Measurements from ENCODE around the gene MAPK7.

The MAPK7 gene

DNA sequence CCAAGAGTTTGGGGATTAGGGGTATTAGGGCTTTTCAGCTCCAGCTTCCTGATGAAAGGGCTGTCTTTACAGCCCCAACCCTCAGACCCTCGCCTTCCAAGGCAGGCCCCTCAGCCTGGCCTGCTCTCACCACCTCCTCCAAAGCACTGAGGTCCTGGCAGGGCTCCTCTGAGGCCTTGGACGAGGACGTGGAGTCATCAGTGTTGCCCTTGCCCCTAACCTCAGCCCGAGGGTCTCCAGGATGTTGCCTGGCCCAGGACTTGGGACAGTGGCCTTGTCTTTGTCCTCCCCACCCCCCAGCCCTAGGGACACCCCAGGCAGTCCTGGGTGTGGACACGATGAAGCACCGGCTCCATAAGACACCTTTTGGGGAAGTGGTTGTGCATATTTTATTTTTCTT lies 44.0 kb upstream of the MAPK7 start:
- no peak for TF ChIP-seq TAF1 (IDR thresholded peaks at IDR 0.05; ENCODE audit: low read depth, low read length)
- TF ChIP-seq POU2F2 (IDR thresholded peaks at IDR 0.05; ENCODE audit: low read depth, low read length) = no peak
- no peak for TF ChIP-seq PAX5 (IDR thresholded peaks at IDR 0.05; ENCODE audit: insufficient read depth, low read length, severe bottlenecking)
- no peak for TF ChIP-seq POLR2AphosphoS5 (IDR thresholded peaks at IDR 0.05; ENCODE audit: low read depth, low read length)
- no peak for TF ChIP-seq SPI1 (IDR thresholded peaks at IDR 0.05; ENCODE audit: low read depth, low read length)
- TF ChIP-seq POLR2A (IDR thresholded peaks at IDR 0.05; ENCODE audit: low read depth, low read length) = no peak
- FAIRE-seq (no peak), DNase-seq (ENCODE audit: insufficient read length, low spot score) (no peak)

DNA sequence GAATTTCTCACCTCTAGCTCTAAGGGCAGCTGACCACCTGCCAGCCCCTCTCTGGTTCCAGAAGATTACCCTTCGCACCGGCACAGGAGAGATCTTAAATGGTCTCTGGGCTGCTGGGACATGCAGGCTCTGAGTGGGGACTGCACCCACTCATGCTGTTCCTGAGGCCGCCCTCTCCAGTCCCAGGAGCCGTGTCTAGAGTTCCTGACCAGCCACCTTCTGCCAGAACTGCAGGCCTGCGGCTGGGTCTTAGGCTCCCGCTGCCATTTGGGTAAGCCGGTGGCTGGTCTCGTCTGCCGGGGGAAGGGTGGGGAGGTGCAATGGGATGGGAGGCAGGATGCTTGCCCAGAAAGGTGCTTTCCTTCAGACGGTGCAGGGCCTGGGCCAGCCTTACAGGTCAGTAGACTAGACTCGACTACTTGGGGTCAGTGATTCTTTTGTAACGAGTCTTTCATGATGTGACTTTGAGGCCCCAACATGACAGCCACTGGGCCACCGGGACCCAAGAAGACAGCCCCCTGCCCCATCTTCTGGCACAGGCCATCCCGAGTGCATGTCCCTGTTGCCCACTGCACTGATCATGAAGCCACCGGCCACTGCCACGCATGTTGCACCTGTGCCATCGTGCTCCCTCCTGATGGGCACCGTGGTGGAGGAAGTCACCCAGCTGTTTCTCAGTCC lies 42.2 kb upstream of the MAPK7 start:
- FAIRE-seq = no peak
- TF ChIP-seq POLR2AphosphoS5 (IDR thresholded peaks at IDR 0.05; ENCODE audit: low read depth, low read length) (no peak), POU2F2 (IDR thresholded peaks at IDR 0.05; ENCODE audit: low read depth, low read length) (no peak), TAF1 (IDR thresholded peaks at IDR 0.05; ENCODE audit: low read depth, low read length) (no peak), PAX5 (IDR thresholded peaks at IDR 0.05; ENCODE audit: insufficient read depth, low read length, severe bottlenecking) (no peak), SPI1 (IDR thresholded peaks at IDR 0.05; ENCODE audit: low read depth, low read length) (no peak), POLR2A (IDR thresholded peaks at IDR 0.05; ENCODE audit: low read depth, low read length) (no peak)
- no peak for DNase-seq (ENCODE audit: insufficient read length, low spot score)

DNA sequence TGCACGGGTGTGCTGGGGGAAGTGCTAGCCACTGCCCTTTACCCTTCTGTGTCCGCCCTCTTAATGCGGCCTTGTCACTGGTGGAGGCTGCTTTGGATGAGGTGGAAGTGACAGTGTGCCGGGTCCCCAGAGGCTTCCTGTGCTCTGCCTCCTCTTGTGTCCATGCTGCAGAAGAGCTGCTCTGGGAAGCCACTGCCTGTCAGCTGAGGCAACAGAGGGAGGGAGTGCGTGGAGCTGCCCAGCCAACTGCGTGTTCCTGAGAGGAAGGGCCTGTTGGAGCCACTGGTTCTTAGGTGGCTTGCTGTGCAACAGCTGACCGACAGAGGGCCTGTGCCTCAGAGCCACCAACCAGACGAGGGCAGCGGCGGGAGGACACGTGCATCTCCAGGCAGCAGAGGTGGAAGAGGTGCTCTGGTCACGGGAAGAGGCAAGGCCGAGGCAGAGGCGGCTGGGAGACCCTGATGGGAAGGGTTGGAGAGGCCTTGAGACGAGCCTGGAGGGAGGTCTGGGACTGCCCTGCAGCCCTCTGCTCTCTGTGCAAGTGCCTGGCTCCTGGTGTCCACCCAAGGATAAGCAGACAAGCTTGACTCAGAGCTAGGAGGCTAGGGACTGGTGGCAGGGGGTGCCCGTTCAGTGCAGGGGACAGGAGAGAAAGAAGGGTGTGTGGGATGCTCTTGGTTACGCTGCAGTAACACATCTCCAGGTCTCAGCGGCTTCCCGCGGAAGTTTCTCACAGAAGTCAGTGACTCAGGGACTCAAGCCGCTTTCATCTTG lies 41.2 kb upstream of the MAPK7 start:
- TF ChIP-seq POLR2A (IDR thresholded peaks at IDR 0.05; ENCODE audit: low read depth, low read length) = no peak
- TF ChIP-seq SPI1 (IDR thresholded peaks at IDR 0.05; ENCODE audit: low read depth, low read length) = no peak
- TF ChIP-seq TAF1 (IDR thresholded peaks at IDR 0.05; ENCODE audit: low read depth, low read length) = no peak
- no peak for TF ChIP-seq PAX5 (IDR thresholded peaks at IDR 0.05; ENCODE audit: insufficient read depth, low read length, severe bottlenecking)
- TF ChIP-seq POU2F2 (IDR thresholded peaks at IDR 0.05; ENCODE audit: low read depth, low read length) = no peak
- TF ChIP-seq POLR2AphosphoS5 (IDR thresholded peaks at IDR 0.05; ENCODE audit: low read depth, low read length) = no peak
- no peak for FAIRE-seq

DNA sequence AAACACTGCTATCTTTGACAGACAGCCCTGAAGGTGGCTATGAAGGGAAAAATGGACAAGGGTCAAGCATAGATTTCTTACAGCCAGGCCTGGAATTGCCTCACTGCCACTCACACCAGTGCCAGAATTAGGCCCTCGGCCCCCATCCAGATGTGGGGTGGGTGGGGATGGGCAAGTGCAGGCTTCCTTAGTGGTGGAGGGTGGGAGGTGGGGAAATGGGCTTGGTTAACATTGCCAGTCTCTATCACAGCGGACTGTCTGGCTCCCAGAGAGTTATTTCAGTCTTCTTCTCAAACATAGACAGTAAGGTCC lies 40.6 kb upstream of the MAPK7 start:
- TF ChIP-seq SPI1 (IDR thresholded peaks at IDR 0.05; ENCODE audit: low read depth, low read length) = no peak
- no peak for TF ChIP-seq POLR2AphosphoS5 (IDR thresholded peaks at IDR 0.05; ENCODE audit: low read depth, low read length)
- TF ChIP-seq POU2F2 (IDR thresholded peaks at IDR 0.05; ENCODE audit: low read depth, low read length) = no peak
- TF ChIP-seq TAF1 (IDR thresholded peaks at IDR 0.05; ENCODE audit: low read depth, low read length) = no peak
- TF ChIP-seq POLR2A (IDR thresholded peaks at IDR 0.05; ENCODE audit: low read depth, low read length) = no peak
- no peak for TF ChIP-seq PAX5 (IDR thresholded peaks at IDR 0.05; ENCODE audit: insufficient read depth, low read length, severe bottlenecking)
- no peak for FAIRE-seq
- no peak for DNase-seq (ENCODE audit: insufficient read length, low spot score)

More for the DNA sequence above, 41.2 kb upstream of the MAPK7 start:
- DNase-seq (ENCODE audit: insufficient read length, low spot score) = no peak

DNA sequence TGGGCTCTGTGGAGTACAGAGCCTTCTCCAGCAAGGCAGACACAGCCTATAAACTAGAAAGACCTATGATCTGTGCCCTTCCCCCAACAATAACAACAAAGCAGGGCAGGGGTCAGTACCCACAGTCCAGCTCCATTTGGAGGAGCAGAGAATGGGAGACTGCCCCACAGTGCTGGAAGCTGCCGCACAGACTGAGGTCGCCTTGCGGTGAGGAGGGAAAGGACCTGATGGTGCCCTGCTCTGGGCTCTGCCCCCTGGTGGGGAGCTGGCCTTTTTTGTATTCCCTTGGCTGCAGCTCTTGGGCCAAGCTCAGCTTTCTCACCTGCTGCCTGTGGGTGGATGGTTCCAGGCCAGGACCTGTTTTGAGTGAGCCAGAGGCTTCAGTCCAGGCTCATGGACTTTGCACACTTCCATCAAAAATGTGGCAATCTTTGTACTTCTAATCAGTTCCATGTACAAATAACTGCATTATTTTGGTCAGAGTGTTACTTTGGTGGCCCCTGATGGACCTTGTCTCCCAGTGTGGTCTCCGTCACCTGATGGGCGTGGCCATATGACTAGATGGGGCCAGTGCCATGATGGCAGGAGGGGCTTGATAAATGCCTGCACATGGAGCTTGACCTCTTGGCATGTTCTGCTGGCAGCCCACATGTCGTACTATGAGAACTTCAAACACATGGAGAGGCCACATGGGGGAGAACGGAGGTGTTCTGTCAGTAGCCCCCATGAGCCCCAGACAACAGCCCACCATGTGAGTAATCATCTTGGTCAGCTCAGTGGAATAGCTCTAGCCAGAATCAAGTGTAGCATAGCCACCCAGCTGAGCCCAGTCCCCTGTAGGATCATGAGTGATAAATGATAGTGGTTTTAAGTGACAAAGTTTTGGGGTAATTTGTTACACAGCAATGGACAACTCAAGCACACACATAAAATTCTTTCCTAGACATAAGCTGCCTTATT lies 40.0 kb upstream of the MAPK7 start:
- DNase-seq (ENCODE audit: insufficient read length, low spot score) = peak; percentile 86

DNA sequence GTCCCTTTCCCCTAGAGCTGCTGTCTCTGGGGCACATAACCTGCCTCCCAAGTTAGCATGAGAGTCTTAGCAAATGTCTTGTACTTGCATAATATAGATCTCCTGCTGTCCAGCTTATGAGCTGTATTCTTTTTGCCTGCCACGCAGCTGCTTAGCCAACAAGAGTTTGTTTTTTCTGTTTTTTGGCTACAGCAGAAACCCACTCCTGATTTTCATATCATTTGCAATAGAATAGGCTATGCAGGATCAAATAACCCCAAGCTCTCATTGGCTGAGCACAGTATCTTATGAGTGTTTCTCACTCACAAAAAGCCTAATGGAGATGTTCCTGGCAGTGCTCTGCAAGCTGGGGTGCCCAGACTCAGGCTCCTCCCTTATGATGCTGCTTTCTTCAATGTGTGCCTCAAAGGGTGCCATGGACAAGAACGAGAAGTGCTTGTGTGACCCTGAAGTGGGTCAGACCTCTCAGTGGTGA lies 38.9 kb upstream of the MAPK7 start:
- no peak for DNase-seq (ENCODE audit: insufficient read length, low spot score)
- FAIRE-seq = no peak
- no peak for TF ChIP-seq SPI1 (IDR thresholded peaks at IDR 0.05; ENCODE audit: low read depth, low read length)

More for the DNA sequence above, 40.0 kb upstream of the MAPK7 start:
- peak; percentile 92 for FAIRE-seq
- TF ChIP-seq POU2F2 (IDR thresholded peaks at IDR 0.05; ENCODE audit: low read depth, low read length) (peak; percentile 23; the same call in 1 of the 2 replicates), POLR2A (IDR thresholded peaks at IDR 0.05; ENCODE audit: low read depth, low read length) (no peak)

DNA sequence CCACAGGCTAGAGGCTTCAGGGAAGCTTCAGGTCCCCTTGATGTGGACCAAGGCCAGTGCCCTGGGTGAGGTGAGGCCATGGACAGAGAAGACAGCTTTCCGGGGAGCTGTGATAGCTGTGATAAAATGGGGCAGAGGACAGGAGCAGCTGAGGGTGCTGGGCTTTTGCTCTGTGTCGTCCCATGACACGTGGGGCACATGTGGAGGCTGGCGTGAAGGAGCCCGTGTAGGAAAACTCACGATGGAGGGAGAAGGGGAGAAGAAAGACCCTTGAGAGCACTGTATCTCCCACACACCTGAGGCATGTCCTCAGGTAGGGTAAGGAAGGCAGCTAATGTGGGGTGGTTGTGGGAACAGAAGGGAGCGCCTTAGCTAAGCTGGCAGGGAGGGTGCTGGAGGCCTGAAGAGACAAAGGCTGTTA lies 37.1 kb upstream of the MAPK7 start:
- FAIRE-seq (no peak), DNase-seq (ENCODE audit: insufficient read length, low spot score) (no peak)
- TF ChIP-seq TAF1 (IDR thresholded peaks at IDR 0.05; ENCODE audit: low read depth, low read length) = no peak
- TF ChIP-seq POLR2A (IDR thresholded peaks at IDR 0.05; ENCODE audit: low read depth, low read length) = no peak
- no peak for TF ChIP-seq SPI1 (IDR thresholded peaks at IDR 0.05; ENCODE audit: low read depth, low read length)
- TF ChIP-seq PAX5 (IDR thresholded peaks at IDR 0.05; ENCODE audit: insufficient read depth, low read length, severe bottlenecking) = no peak
- no peak for TF ChIP-seq POLR2AphosphoS5 (IDR thresholded peaks at IDR 0.05; ENCODE audit: low read depth, low read length)
- TF ChIP-seq POU2F2 (IDR thresholded peaks at IDR 0.05; ENCODE audit: low read depth, low read length) = no peak

DNA sequence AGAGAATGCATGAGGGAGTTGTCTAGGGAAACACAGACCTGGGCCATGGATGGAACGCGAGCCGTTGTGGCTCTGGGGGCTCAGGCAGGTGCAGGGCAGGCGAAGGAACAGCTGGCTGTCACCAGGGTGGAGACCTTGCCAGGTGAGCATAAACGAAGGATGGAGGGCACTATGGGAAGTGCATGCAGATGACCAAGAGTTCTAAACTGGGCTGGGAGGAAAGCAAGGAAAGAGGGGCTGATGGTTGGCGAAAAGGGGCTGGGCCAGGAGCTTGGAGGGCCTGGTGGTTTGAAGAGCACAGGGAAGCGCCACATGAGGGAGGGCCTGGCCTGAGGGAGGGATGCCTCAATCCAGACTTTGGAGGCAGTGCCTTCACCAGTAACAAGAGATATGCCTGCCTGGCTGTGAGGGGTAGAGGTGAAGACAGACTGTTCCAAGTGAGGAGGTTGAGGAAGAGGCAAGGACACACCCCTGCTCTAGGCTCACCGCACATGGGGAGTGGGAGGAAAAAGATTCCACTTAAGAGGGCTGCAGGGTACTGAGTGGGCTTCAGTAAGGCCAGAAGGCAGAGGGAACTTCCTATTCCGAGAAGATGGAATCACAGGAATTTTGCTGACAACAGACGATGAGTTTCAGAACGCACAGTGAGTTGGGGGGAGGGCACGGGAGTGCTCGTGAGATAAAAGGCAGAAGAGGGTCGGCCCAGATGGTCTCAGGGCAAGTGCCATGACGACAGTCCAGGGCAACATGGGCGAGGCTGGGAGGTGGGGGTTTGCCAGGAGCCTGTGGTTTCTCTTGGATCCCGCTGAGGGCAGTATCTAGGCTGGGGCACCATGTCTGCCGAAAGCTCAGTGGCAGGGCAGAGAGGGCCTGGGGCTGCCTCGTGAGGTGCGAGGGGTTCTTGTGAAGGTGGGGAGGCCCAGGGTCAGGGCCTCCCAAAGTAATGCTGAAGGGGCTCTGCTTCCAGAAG lies 36.4 kb upstream of the MAPK7 start:
- no peak for FAIRE-seq

More for the DNA sequence above, 36.4 kb upstream of the MAPK7 start:
- no peak for DNase-seq (ENCODE audit: insufficient read length, low spot score)
- TF ChIP-seq POU2F2 (IDR thresholded peaks at IDR 0.05; ENCODE audit: low read depth, low read length) (no peak), SPI1 (IDR thresholded peaks at IDR 0.05; ENCODE audit: low read depth, low read length) (no peak), POLR2A (IDR thresholded peaks at IDR 0.05; ENCODE audit: low read depth, low read length) (no peak), PAX5 (IDR thresholded peaks at IDR 0.05; ENCODE audit: insufficient read depth, low read length, severe bottlenecking) (no peak), POLR2AphosphoS5 (IDR thresholded peaks at IDR 0.05; ENCODE audit: low read depth, low read length) (no peak), TAF1 (IDR thresholded peaks at IDR 0.05; ENCODE audit: low read depth, low read length) (no peak)

All from GM12891 (cell line).